Panc1 (cell line): ENCODE data around the gene FLACC1.

ENCODE experiments used
- CTCF ChIP-seq: fragments of 450-650 bp; IDR thresholded peaks from 2 replicates; pipeline ENCODE4 v1.5.1; 2017; ENCODE audit warnings: mild to moderate bottlenecking
- POLR2AphosphoS5 ChIP-seq: IDR thresholded peaks from 2 replicates; pipeline ENCODE4 v1.6.1; 2012; ENCODE audit warnings: mild to moderate bottlenecking, low read depth, low read length, moderate library complexity
- REST ChIP-seq, 2 experiments: IDR thresholded peaks; 2 replicates each; pipeline ENCODE4 v1.6.1; 2011 to 2012; ENCODE audit warnings: low read depth in 2 of 2, control low read depth in 1 of 2, low read length in 1 of 2, mild to moderate bottlenecking in 1 of 2, moderate library complexity in 1 of 2; ENCODE audit not compliant: insufficient read depth in 1 of 2
- SIN3A ChIP-seq: IDR thresholded peaks from 2 replicates; pipeline ENCODE4 v1.6.1; 2012; ENCODE audit warnings: low read depth, mild to moderate bottlenecking, low read length, moderate library complexity, borderline replicate concordance; ENCODE audit not compliant: insufficient read depth
- TCF7L2 ChIP-seq: IDR thresholded peaks from 2 replicates; pipeline ENCODE4 v1.6.1; 2011; ENCODE audit warnings: mild to moderate bottlenecking, low read depth, low read length, inconsistent platforms

- TF ChIP-seq CTCF = no peak
- no peak for TF ChIP-seq SIN3A
- TF ChIP-seq REST (IDR thresholded peaks at IDR 0.05; ENCODE audit: insufficient read depth in 1 of 2, low read depth in 2 of 2, low read length in 1 of 2) = no peak
- no peak for TF ChIP-seq POLR2AphosphoS5
- no peak for TF ChIP-seq TCF7L2
Observed at GRCh38 chr2:201383136-201383535, 26.0 kb upstream of the FLACC1 start.
